IPS DF 4.7 (cell line): ENCODE data around the gene FLOT1.

Experiments
- DNase-seq: peaks from one replicate; pipeline ENCODE4 v3.0.0-alpha.2; 2013; ENCODE audit warnings: low spot score; ENCODE audit errors: extremely low read depth

FLOT1 gene

DNA sequence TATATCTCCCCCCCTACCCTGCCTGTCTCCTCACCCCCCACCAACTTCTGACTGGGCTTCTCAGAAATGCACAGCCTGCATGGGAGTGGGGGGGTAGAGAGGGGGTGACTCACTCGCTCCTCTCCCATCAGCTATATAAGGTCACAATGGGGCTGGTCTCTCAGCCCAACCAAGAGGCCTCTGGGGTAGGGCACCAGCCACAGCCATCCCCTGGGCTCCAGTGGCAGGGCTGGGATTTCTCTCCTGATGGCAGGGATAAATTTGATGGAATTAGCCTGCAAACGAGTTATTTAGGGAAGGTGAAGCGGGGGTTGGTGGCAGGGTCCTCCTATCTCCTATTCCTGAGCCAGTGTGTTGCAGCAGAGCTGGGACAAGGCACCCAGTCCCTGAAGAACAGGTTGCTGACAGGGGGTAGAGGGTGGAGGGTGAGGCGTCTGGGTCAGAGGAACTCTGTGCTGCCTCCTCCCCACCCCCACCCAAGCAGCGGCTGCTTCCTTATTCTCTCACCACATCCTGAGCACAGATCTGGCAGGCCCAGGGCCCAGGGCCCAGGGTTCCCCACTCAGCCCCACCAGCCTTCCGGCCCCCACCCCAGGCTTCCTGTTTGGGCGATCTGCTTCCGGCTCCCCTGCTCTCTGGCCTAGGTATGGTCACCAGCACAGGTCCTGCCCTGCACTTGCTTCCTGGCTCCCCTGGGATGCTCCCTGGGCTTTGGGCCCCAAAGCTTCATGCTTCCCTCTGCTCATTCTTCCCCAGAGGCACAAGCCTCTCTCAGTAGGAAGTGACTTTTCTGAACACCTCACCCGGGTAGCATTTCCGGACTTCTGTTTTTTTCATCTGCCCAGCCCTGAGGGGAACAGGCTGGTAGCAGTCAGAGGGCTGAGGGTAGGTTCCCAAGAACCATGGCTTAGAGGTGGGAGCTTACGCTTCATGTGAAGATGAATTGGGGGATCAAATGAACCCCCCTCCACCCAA is 60.1 kb downstream of the FLOT1 start:
- DNase-seq: no peak

- no peak for DNase-seq
These were observed 60.7 kb downstream of the FLOT1 start for GRCh38 chr6:30681766-30682142.

- no peak for DNase-seq
These were observed 62.5 kb downstream of the FLOT1 start for GRCh38 chr6:30679765-30680535.

DNA sequence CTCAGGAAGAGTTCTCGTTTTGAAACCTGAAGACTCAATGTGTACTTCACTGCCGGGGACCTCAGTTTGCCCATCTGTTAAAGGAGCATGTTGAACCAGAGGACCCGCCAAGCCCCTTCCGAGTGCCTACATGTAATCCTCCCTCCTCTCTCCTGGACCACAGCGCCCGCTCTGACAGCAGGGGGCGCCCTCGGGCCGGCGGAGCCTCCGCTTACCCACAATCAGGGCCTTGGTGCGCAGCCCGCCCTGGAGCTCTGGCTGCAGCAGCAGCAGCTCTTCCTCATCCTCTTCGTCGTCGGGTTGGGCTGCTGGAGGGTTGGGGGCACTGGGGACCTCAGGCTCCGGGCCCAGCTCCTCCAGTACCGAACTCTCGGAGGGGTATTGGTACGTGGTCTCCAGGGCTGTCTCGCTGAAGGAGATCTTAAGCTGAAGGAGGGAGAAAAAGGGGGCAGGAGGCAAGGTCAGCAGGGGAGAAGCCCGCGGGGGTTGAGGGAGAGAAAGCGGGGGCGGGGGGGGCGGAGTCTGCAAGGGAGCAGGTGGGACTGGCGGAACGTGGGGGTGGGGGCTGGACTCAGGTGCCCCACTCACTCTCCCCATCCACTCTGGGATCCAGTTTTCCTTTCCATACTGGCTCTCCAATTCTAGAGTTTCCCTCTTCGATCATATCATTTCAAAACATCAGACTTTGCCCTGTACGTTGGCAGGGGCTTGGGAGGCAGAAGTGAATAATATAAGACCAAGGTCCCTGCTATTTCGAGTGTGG is 63.3 kb downstream of the FLOT1 start:
- no peak for DNase-seq
